Pancreas (tissue), 10 donors: ENCODE measurements around the gene AUTS2. TPM values are rescaled to one million over a fixed set of nuclear protein-coding genes. Genes with fewer than 3 reads are reported as not detected.

Experiments
- ATAC-seq, 4 donors: fragments of 200-7000 bp; cut with Tn5 transposase; one replicate each; pipeline versions ENCODE4 v1.8.0 to v1.9.1; 2020; ENCODE audit warnings: mild to moderate bottlenecking in 4 of 4, moderate library complexity in 4 of 4
- DNase-seq, 6 donors: peaks; one replicate each; pipeline ENCODE4 v3.0.0-alpha.2; 2020
- FAIRE-seq: peaks from 2 replicates; lab custom pipeline; 2012; peaks lifted over from hg19 to GRCh38; lab: Jason Lieb, UNC
- H3K27ac ChIP-seq, 4 donors: fragments of 200-600 bp; sonication (generic); 1 replicate in 3 of 4; 2 replicates in 1 of 4; pipeline versions ENCODE4 v1.5.0 to v1.8.0; 2020
- H3K27me3 ChIP-seq, 4 donors: fragments of 200-600 bp; one replicate each; pipeline ENCODE4 v1.8.0; 2021
- H3K36me3 ChIP-seq, 3 donors: fragments of 200-600 bp; sonication (generic) in 1 of 3; one replicate each; pipeline versions ENCODE4 v1.5.0 to v1.8.0; 2020 to 2021
- H3K4me1 ChIP-seq, 3 donors: fragments of 200-600 bp; one replicate each; pipeline ENCODE4 v1.8.0; 2021
- H3K4me3 ChIP-seq, 4 donors: fragments of 200-600 bp; sonication (generic) in 2 of 4; one replicate each; pipeline versions ENCODE4 v1.5.0 to v1.8.0; 2020 to 2021
- H3K9me3 ChIP-seq, 4 donors: fragments of 200-600 bp; one replicate each; pipeline ENCODE4 v1.8.0; 2021
- CTCF ChIP-seq, 4 donors: fragments of 200-600 bp; sonication (generic) in 3 of 4; IDR thresholded peaks; one replicate each; pipeline versions ENCODE4 v1.5.0 to v1.8.0; 2021; ENCODE audit warnings: antibody characterized with exemption in 4 of 4
- WGBS, 2 donors: extraction: QIAGEN DNeasy Blood & Tissue Kit; methylation state at CpG; one replicate each; pipeline ENCODE4 v1.1.7; 2013; 5-methylcytosine and 5-hydroxymethylcytosine counted together
- intact Hi-C, 3 donors: fragments of 100-400 bp; cut with DNase I; formaldehyde crosslinking; loops; one replicate each; pipeline versions ENCODE4 v1.11.1 to v1.14.2; 2022
- polyA plus RNA-seq, 2 donors: library from polyadenylated mRNA; stranded (reverse); fragments of 200-250 nt; gene quantifications; one replicate each; pipeline ENCODE4 v1.2.3, GENCODE V29; 2013
- total RNA-seq, 6 donors: library from RNA; stranded (reverse); fragmentation: NEBNext Ultra II Directional in 4 of 6; extraction: Animal tissue kit (Norgen Biotek cat#: 25700) in 4 of 6; gene quantifications; one replicate each; pipeline versions ENCODE4 v1.2.1 to v1.2.4, GENCODE V29; 2021 to 2023
- donor health status: healthy with polysubstance abuse.
- donor health status: DM: no; HTN: no; CAD: no; lungs with moderate emphysema.
- donor health status: DM: no; HTN: no; CAD: no.
- donor health status: control.
- donor health status: control.
- donor health status: Bipolar disorder and iron deficiency.
- donor health status: DM: yes; HTN: yes; CAD: no.
- donor health status: DM: no; HTN: no; CAD: no.
- donor health status: DM: no; HTN: no; CAD: no.
- donor health status: DM: yes; HTN: yes; CAD: no.

AUTS2 gene
- total and polyA plus RNA-seq, 8 donors = 5.8 to 16.8 (median 9.9) TPM

- Histone ChIP-seq H3K27ac (no peak overlapping the region), H3K27me3 (no peaks in the 10 kb centered on the region), H3K4me3 (no peak overlapping the region), H3K9me3 (no peaks in the 10 kb centered on the region), H3K4me1 (no peaks in the 10 kb centered on the region), H3K36me3 (no peaks in the 10 kb centered on the region)
- TF ChIP-seq CTCF (IDR thresholded peaks at IDR 0.05) = no peak
- intact Hi-C loops = no loop called here
- no peak for FAIRE-seq
- ATAC-seq = no peak
- WGBS, 2 donors = 89 to 98% methylated on average over 2 of the region's 2 CpGs
- no peak for DNase-seq
These were observed 645.2 kb downstream of the AUTS2 start for GRCh38 chr7:70243443-70243842.

- H3K36me3 ChIP-seq = no peaks in the 10 kb centered on the region
- WGBS, 2 donors = 84 to 94% methylated on average over 4 of the region's 4 CpGs
- intact Hi-C loops = no loop called here
- no peaks in the 10 kb centered on the region for H3K9me3 ChIP-seq
- H3K27ac ChIP-seq = no peak overlapping the region
- H3K4me3 ChIP-seq = no peak overlapping the region
- no peak for DNase-seq
- H3K27me3 ChIP-seq = no peaks in the 10 kb centered on the region
- TF ChIP-seq CTCF (IDR thresholded peaks at IDR 0.05) = no peak
- FAIRE-seq = no peak
- H3K4me1 ChIP-seq = no peaks in the 10 kb centered on the region
- ATAC-seq = no peak
These were observed 659.6 kb downstream of the AUTS2 start for GRCh38 chr7:70257921-70258320.

GRCh38 chr7:70259502-70259901 lies 661.2 kb downstream of the AUTS2 start:
- Histone ChIP-seq H3K36me3 (no peaks in the 10 kb centered on the region), H3K4me1 (no peaks in the 10 kb centered on the region), H3K27ac (no peak overlapping the region), H3K9me3 (no peaks in the 10 kb centered on the region), H3K27me3 (no peaks in the 10 kb centered on the region), H3K4me3 (no peak overlapping the region)
- TF ChIP-seq CTCF (IDR thresholded peaks at IDR 0.05) = no peak
- ATAC-seq = no peak
- intact Hi-C loops = no loop called here
- no peak for FAIRE-seq
- no peak for DNase-seq
- WGBS, 2 donors = 78 to 80% methylated on average over 1 of the region's 1 CpG

- H3K4me3 ChIP-seq = no peak overlapping the region
- H3K27ac ChIP-seq = no peak overlapping the region
- no peaks in the 10 kb centered on the region for H3K9me3 ChIP-seq
- no peak for DNase-seq
- H3K27me3 ChIP-seq = no peaks in the 10 kb centered on the region
- H3K36me3 ChIP-seq = no peaks in the 10 kb centered on the region
- FAIRE-seq = no peak
- no peak for TF ChIP-seq CTCF (IDR thresholded peaks at IDR 0.05)
- intact Hi-C loops = no loop called here
- 66 to 81% methylated on average over 7 of the region's 7 CpGs for WGBS, 2 donors
- ATAC-seq = no peak
- H3K4me1 ChIP-seq = no peaks in the 10 kb centered on the region
These were observed 665.4 kb downstream of the AUTS2 start for GRCh38 chr7:70263471-70264255.

GRCh38 chr7:70266186-70266585 lies 667.9 kb downstream of the AUTS2 start:
- FAIRE-seq = no peak
- 54 to 80% methylated on average over 2 of the region's 2 CpGs for WGBS, 2 donors
- TF ChIP-seq CTCF (IDR thresholded peaks at IDR 0.05) = no peak

More at GRCh38 chr7:70266186-70266585, 667.9 kb downstream of the AUTS2 start:
- ATAC-seq = no peak
- Histone ChIP-seq H3K4me3 (no peak overlapping the region), H3K27me3 (no peaks in the 10 kb centered on the region), H3K4me1 (no peaks in the 10 kb centered on the region), H3K9me3 (no peaks in the 10 kb centered on the region), H3K27ac (no peak overlapping the region), H3K36me3 (no peaks in the 10 kb centered on the region)
- intact Hi-C loops = no loop called here
- no peak for DNase-seq
